Measurements from ENCODE around the gene DCAF8L1.

DNA sequence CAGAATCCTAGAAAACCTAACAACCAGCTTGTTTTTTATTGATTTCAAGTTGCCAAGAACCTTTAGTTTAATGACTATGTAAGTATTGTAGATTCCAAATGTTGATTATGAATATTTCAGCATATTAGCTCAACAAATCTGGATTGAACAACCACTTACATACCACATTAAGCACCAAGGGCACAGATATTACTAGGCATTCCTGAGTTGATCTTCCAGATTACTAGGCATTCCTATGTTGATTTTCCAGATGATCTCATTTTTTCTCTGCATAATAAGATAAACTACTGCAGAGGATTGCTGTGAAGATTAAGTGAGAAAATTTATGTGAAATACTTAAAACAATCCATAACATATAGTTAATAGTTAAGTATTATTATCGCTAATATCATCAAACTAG is 17.4 kb upstream of the DCAF8L1 start:
- TF ChIP-seq, protein P1, sequence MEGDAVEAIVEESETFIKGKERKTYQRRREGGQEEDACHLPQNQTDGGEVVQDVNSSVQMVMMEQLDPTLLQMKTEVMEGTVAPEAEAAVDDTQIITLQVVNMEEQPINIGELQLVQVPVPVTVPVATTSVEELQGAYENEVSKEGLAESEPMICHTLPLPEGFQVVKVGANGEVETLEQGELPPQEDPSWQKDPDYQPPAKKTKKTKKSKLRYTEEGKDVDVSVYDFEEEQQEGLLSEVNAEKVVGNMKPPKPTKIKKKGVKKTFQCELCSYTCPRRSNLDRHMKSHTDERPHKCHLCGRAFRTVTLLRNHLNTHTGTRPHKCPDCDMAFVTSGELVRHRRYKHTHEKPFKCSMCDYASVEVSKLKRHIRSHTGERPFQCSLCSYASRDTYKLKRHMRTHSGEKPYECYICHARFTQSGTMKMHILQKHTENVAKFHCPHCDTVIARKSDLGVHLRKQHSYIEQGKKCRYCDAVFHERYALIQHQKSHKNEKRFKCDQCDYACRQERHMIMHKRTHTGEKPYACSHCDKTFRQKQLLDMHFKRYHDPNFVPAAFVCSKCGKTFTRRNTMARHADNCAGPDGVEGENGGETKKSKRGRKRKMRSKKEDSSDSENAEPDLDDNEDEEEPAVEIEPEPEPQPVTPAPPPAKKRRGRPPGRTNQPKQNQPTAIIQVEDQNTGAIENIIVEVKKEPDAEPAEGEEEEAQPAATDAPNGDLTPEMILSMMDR (IDR thresholded peaks at IDR 0.05; ENCODE audit: low read length), result no peak
- TF ChIP-seq EZH2 (optimal IDR thresholded peaks at IDR 0.05; ENCODE audit: low read depth, low read length), result no peak

Data from MM.1S (cell line).